ENCODE results near the gene RLN3. TPM values are rescaled to one million over a fixed set of nuclear protein-coding genes. Genes with fewer than 3 reads are reported as not detected.

RLN3 gene
- total RNA-seq, 4 donors from 2014 or later: not detected

DNA sequence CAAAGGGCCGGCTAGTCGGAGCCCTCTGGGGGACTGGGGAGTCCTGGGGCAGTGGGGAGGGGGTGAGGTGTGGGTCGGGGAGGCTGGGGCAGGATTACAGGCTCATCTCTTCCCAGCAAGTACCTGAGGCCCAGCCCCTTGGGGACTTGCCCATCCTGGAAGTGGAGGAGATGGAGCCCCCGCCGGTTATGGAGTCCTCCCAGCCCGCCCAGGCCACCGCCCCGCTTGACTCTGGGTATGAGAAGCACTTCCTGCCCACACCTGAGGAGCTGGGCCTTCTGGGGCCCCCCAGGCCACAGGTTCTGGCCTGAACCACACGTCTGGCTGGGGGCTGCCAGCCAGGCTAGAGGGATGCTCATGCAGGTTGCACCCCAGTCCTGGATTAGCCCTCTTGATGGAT is 24.0 kb downstream of the RLN3 start:
- TF ChIP-seq POLR2A (IDR thresholded peaks at IDR 0.05): no peak
- TF ChIP-seq, protein P1, sequence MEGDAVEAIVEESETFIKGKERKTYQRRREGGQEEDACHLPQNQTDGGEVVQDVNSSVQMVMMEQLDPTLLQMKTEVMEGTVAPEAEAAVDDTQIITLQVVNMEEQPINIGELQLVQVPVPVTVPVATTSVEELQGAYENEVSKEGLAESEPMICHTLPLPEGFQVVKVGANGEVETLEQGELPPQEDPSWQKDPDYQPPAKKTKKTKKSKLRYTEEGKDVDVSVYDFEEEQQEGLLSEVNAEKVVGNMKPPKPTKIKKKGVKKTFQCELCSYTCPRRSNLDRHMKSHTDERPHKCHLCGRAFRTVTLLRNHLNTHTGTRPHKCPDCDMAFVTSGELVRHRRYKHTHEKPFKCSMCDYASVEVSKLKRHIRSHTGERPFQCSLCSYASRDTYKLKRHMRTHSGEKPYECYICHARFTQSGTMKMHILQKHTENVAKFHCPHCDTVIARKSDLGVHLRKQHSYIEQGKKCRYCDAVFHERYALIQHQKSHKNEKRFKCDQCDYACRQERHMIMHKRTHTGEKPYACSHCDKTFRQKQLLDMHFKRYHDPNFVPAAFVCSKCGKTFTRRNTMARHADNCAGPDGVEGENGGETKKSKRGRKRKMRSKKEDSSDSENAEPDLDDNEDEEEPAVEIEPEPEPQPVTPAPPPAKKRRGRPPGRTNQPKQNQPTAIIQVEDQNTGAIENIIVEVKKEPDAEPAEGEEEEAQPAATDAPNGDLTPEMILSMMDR (IDR thresholded peaks at IDR 0.05): no peak
- no peaks in the 10 kb centered on the region for H3K9me3 ChIP-seq
- H3K27me3 ChIP-seq: peaks cover 0 to 7% (median 0%) of the 10 kb centered on the region in 4 donors
- no CpG with 5 or more reads among the region's 9 CpGs for WGBS, 2 donors
- H3K36me3 ChIP-seq: peaks cover 0 to 20% (median 0%) of the 10 kb centered on the region in 3 donors
- no peak for DNase-seq
- no peak overlapping the region for H3K27ac ChIP-seq
- H3K4me3 ChIP-seq: no peak overlapping the region
- intact Hi-C loops (cut with DNase I): no loop called here
- H3K4me1 ChIP-seq: peaks cover 0 to 3% (median 0%) of the 10 kb centered on the region in 3 donors

DNA sequence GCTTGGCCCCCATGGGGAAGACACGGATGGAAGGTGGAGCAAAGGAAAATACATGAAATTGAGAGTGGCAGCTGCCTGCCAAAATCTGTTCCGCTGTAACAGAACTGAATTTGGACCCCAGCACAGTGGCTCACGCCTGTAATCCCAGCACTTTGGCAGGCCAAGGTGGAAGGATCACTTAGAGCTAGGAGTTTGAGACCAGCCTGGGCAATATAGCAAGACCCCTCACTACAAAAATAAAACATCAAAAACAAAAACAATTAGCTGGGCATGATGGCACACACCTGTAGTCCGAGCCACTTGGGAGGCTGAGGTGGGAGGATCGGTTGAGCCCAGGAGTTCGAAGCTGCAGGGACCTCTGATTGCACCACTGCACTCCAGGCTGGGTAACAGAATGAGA is 24.5 kb downstream of the RLN3 start:
- Histone ChIP-seq H3K27ac (no peak overlapping the region), H3K4me1 (peaks cover 0 to 8% (median under 1%) of the 10 kb centered on the region in 3 donors), H3K4me3 (no peak overlapping the region), H3K9me3 (no peaks in the 10 kb centered on the region), H3K36me3 (peaks cover 0 to 20% (median 0%) of the 10 kb centered on the region in 3 donors), H3K27me3 (peaks cover 0 to 12% (median 0%) of the 10 kb centered on the region in 4 donors)
- 75 to 93% methylated on average over 6 of the region's 6 CpGs for WGBS, 2 donors
- no peak for TF ChIP-seq POLR2A (IDR thresholded peaks at IDR 0.05)
- TF ChIP-seq, protein P1 (IDR thresholded peaks at IDR 0.05): no peak
- intact Hi-C loops (cut with DNase I): no loop called here
- no peak for DNase-seq

DNA sequence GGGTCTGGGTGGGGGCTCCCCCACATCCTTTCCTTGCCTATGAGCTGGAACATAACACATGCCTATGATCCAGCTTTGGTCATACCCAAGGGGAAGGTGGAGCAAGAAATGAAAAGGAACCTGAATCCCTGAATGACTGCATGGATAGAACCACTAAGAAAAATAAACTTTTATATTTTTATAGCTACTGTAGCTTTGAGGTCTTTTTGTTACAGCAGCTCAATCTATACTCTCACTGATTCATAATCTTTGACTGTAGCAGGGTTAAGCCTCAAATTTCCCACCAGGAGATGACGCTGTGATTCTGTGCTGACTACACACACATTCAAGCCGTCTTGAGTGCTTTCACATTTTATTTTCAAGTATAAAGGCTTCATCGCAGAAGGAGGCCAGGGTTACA is 25.1 kb downstream of the RLN3 start:
- no peak overlapping the region for H3K27ac ChIP-seq
- peaks cover 0 to 20% (median 0%) of the 10 kb centered on the region in 3 donors for H3K36me3 ChIP-seq
- H3K9me3 ChIP-seq: no peaks in the 10 kb centered on the region
- H3K4me1 ChIP-seq: peaks cover 5 to 14% (median 6%) of the 10 kb centered on the region in 3 donors
- H3K27me3 ChIP-seq: peaks cover 0 to 18% (median 0%) of the 10 kb centered on the region in 4 donors
- intact Hi-C loops (cut with DNase I): no loop called here
- DNase-seq: no peak
- no peak overlapping the region for H3K4me3 ChIP-seq
- 90 to 93% methylated on average over 3 of the region's 3 CpGs for WGBS, 2 donors
- TF ChIP-seq, protein P1 (IDR thresholded peaks at IDR 0.05): no peak
- no peak for TF ChIP-seq POLR2A (IDR thresholded peaks at IDR 0.05)

GRCh38 chr19:14053500-14053899 is 25.6 kb downstream of the RLN3 start:
- Histone ChIP-seq H3K4me3 (no peak overlapping the region), H3K27me3 (peaks cover 0 to 23% (median 2%) of the 10 kb centered on the region in 4 donors), H3K27ac (no peak overlapping the region), H3K4me1 (peaks cover 5 to 17% (median 6%) of the 10 kb centered on the region in 3 donors), H3K36me3 (peaks cover 0 to 20% (median 0%) of the 10 kb centered on the region in 3 donors), H3K9me3 (no peaks in the 10 kb centered on the region)
- DNase-seq: no peak
- TF ChIP-seq POLR2A (IDR thresholded peaks at IDR 0.05): no peak
- TF ChIP-seq, protein P1 (IDR thresholded peaks at IDR 0.05): no peak
- WGBS, 2 donors: 91 to 93% methylated on average over 6 to 9 of the region's 11 CpGs
- intact Hi-C loops (cut with DNase I): no loop called here

- no peak overlapping the region for H3K27ac ChIP-seq
Measured at GRCh38 chr19:14054099-14054498, 26.2 kb downstream of the RLN3 start.

More at GRCh38 chr19:14054099-14054498, 26.2 kb downstream of the RLN3 start:
- intact Hi-C loops (cut with DNase I): no loop called here
- no peak for DNase-seq
- WGBS, 2 donors: 81 to 87% methylated on average over 6 of the region's 6 CpGs
- TF ChIP-seq POLR2A (IDR thresholded peaks at IDR 0.05): no peak
- TF ChIP-seq, protein P1 (IDR thresholded peaks at IDR 0.05): no peak
- H3K36me3 ChIP-seq: peaks cover 0 to 20% (median 0%) of the 10 kb centered on the region in 3 donors
- no peaks in the 10 kb centered on the region for H3K9me3 ChIP-seq
- no peak overlapping the region for H3K4me3 ChIP-seq
- H3K4me1 ChIP-seq: peaks cover 6 to 22% (median 8%) of the 10 kb centered on the region in 3 donors
- H3K27me3 ChIP-seq: peaks cover 0 to 29% (median 4%) of the 10 kb centered on the region in 4 donors

All from esophagus squamous epithelium (tissue), 5 donors.